Measurements from ENCODE around the gene HEATR3.

Gene HEATR3

GRCh38 chr16:50088302-50088701 is 22.5 kb downstream of the HEATR3 start:
- peaks cover 37% of the 10 kb centered on the region for H3K36me3 ChIP-seq
- H3K9me3 ChIP-seq (ENCODE audit: severe bottlenecking), result no peaks in the 10 kb centered on the region
- TF ChIP-seq, protein P1, sequence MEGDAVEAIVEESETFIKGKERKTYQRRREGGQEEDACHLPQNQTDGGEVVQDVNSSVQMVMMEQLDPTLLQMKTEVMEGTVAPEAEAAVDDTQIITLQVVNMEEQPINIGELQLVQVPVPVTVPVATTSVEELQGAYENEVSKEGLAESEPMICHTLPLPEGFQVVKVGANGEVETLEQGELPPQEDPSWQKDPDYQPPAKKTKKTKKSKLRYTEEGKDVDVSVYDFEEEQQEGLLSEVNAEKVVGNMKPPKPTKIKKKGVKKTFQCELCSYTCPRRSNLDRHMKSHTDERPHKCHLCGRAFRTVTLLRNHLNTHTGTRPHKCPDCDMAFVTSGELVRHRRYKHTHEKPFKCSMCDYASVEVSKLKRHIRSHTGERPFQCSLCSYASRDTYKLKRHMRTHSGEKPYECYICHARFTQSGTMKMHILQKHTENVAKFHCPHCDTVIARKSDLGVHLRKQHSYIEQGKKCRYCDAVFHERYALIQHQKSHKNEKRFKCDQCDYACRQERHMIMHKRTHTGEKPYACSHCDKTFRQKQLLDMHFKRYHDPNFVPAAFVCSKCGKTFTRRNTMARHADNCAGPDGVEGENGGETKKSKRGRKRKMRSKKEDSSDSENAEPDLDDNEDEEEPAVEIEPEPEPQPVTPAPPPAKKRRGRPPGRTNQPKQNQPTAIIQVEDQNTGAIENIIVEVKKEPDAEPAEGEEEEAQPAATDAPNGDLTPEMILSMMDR (IDR thresholded peaks at IDR 0.05; ENCODE audit: low read depth, low read length), result no peak
- H3K27ac ChIP-seq, result no peak overlapping the region
- no peaks in the 10 kb centered on the region for H3K27me3 ChIP-seq (ENCODE audit: insufficient read depth, low read depth, severe bottlenecking)
- no peak for DNase-seq
- H3K4me3 ChIP-seq (ENCODE audit: low read depth, low read length), result no peak overlapping the region

GRCh38 chr16:50092891-50093290 is 27.1 kb downstream of the HEATR3 start:
- Histone ChIP-seq H3K4me3 (ENCODE audit: low read depth, low read length) (no peak overlapping the region), H3K9me3 (ENCODE audit: severe bottlenecking) (no peaks in the 10 kb centered on the region), H3K27me3 (ENCODE audit: insufficient read depth, low read depth, severe bottlenecking) (no peaks in the 10 kb centered on the region), H3K36me3 (peaks cover 6% of the 10 kb centered on the region), H3K27ac (no peak overlapping the region)
- TF ChIP-seq, protein P1 (IDR thresholded peaks at IDR 0.05; ENCODE audit: low read depth, low read length), result no peak
- no peak for DNase-seq

- H3K36me3 ChIP-seq, result peaks cover 6% of the 10 kb centered on the region
- DNase-seq, result no peak
These were observed 28.1 kb downstream of the HEATR3 start for GRCh38 chr16:50093607-50094539.

GRCh38 chr16:50096791-50097190 is 31.0 kb downstream of the HEATR3 start:
- DNase-seq, result no peak
- TF ChIP-seq, protein P1 (IDR thresholded peaks at IDR 0.05; ENCODE audit: low read depth, low read length), result no peak

More at GRCh38 chr16:50093607-50094539, 28.1 kb downstream of the HEATR3 start:
- H3K27me3 ChIP-seq (ENCODE audit: insufficient read depth, low read depth, severe bottlenecking), result no peaks in the 10 kb centered on the region
- H3K27ac ChIP-seq, result no peak overlapping the region
- TF ChIP-seq, protein P1 (IDR thresholded peaks at IDR 0.05; ENCODE audit: low read depth, low read length), result no peak
- no peaks in the 10 kb centered on the region for H3K9me3 ChIP-seq (ENCODE audit: severe bottlenecking)
- H3K4me3 ChIP-seq (ENCODE audit: low read depth, low read length), result no peak overlapping the region

GRCh38 chr16:50099957-50100648 is 34.3 kb downstream of the HEATR3 start:
- Histone ChIP-seq H3K27me3 (ENCODE audit: insufficient read depth, low read depth, severe bottlenecking) (no peaks in the 10 kb centered on the region), H3K27ac (no peak overlapping the region), H3K9me3 (ENCODE audit: severe bottlenecking) (no peaks in the 10 kb centered on the region), H3K36me3 (peaks cover 44% of the 10 kb centered on the region), H3K4me3 (ENCODE audit: low read depth, low read length) (no peak overlapping the region)
- TF ChIP-seq, protein P1 (IDR thresholded peaks at IDR 0.05; ENCODE audit: low read depth, low read length), result no peak
- no peak for DNase-seq

More at GRCh38 chr16:50096791-50097190, 31.0 kb downstream of the HEATR3 start:
- no peaks in the 10 kb centered on the region for H3K9me3 ChIP-seq (ENCODE audit: severe bottlenecking)
- H3K27ac ChIP-seq, result no peak overlapping the region
- no peaks in the 10 kb centered on the region for H3K27me3 ChIP-seq (ENCODE audit: insufficient read depth, low read depth, severe bottlenecking)
- peaks cover 18% of the 10 kb centered on the region for H3K36me3 ChIP-seq
- no peak overlapping the region for H3K4me3 ChIP-seq (ENCODE audit: low read depth, low read length)

Data from WERI-Rb-1 (cell line).